ENCODE results near the gene EGFLAM.
"Not testable (repeated sequence)": the region's sequence is repeated elsewhere in the genome, so short reads cannot be mapped to it uniquely, and the experiment has no call there.

EGFLAM gene

GRCh38 chr5:38379350-38379937, 121.1 kb downstream of the EGFLAM start:
- no peak for DNase-seq

GRCh38 chr5:38380537-38380936, 122.2 kb downstream of the EGFLAM start:
- no peak for DNase-seq

GRCh38 chr5:38381361-38381760, 123.0 kb downstream of the EGFLAM start:
- DNase-seq, result no peak

GRCh38 chr5:38382898-38383297, 124.5 kb downstream of the EGFLAM start:
- peak; percentile 71 for DNase-seq

GRCh38 chr5:38383701-38384100, 125.3 kb downstream of the EGFLAM start:
- DNase-seq, result no peak

GRCh38 chr5:38384396-38384795, 126.0 kb downstream of the EGFLAM start:
- DNase-seq, result no peak

GRCh38 chr5:38387161-38387560, 128.8 kb downstream of the EGFLAM start:
- DNase-seq, result no peak

GRCh38 chr5:38393636-38394035, 135.3 kb downstream of the EGFLAM start:
- no peak for DNase-seq

- DNase-seq, result no peak
Observed at GRCh38 chr5:38396766-38397165, 138.4 kb downstream of the EGFLAM start.

GRCh38 chr5:38400365-38400764, 142.0 kb downstream of the EGFLAM start:
- DNase-seq, result no peak

GRCh38 chr5:38401145-38401544, 142.8 kb downstream of the EGFLAM start:
- no peak for DNase-seq

GRCh38 chr5:38403406-38403805, 145.0 kb downstream of the EGFLAM start:
- DNase-seq, result peak; percentile 60

- no peak for DNase-seq
Observed at GRCh38 chr5:38403877-38404635, 145.7 kb downstream of the EGFLAM start.

- DNase-seq, result no peak
Observed at GRCh38 chr5:38404667-38405276, 146.4 kb downstream of the EGFLAM start.

- DNase-seq, result no peak
Observed at GRCh38 chr5:38408446-38409198, 150.3 kb downstream of the EGFLAM start.

- DNase-seq, result no peak
Observed at GRCh38 chr5:38410304-38410990, 152.1 kb downstream of the EGFLAM start.

- DNase-seq, result no peak
Observed at GRCh38 chr5:38413696-38414095, 155.3 kb downstream of the EGFLAM start.

GRCh38 chr5:38414348-38414747, 156.0 kb downstream of the EGFLAM start:
- peak; percentile 49 for DNase-seq

GRCh38 chr5:38415772-38416171, 157.4 kb downstream of the EGFLAM start:
- DNase-seq, result not testable (repeated sequence)

- no peak for DNase-seq
Observed at GRCh38 chr5:38417658-38418017, 159.3 kb downstream of the EGFLAM start.

GRCh38 chr5:38420246-38420645, 161.9 kb downstream of the EGFLAM start:
- peak; percentile 28 for DNase-seq

GRCh38 chr5:38420691-38421390, 162.5 kb downstream of the EGFLAM start:
- peak; percentile 82 for DNase-seq

Measured in EL (cell line).